Body of pancreas (tissue), 4 donors: ENCODE measurements around the gene SMARCA2. TPM values are rescaled to one million over a fixed set of nuclear protein-coding genes. Genes with fewer than 3 reads are reported as not detected.

Experiments used
- ATAC-seq: fragments of 150-250 bp; one replicate; pipeline ENCODE4 v1.9.1; 2016
- DNase-seq, 4 donors: peaks; one replicate each; pipeline ENCODE4 v3.0.0-alpha.2; 2019
- H3K27ac ChIP-seq, 4 donors: fragments of 200-600 bp; sonication (generic); 1 replicate in 3 of 4; 2 replicates in 1 of 4; pipeline versions ENCODE4 v1.5.1 to v1.6.1; 2016 to 2019; ENCODE audit warnings: mild to moderate bottlenecking in 1 of 4, mixed read lengths in 1 of 4, moderate library complexity in 1 of 4
- H3K27me3 ChIP-seq, 2 donors: fragments of 200-600 bp; sonication (generic); one replicate each; pipeline ENCODE4 v1.6.0; 2016; ENCODE audit warnings: mild to moderate bottlenecking in 1 of 2
- H3K36me3 ChIP-seq, 2 donors: fragments of 200-600 bp; sonication (generic); replicated peaks in 1 of 2; 2 replicates each; pipeline ENCODE4 v1.5.1; 2016; ENCODE audit warnings: low read depth in 2 of 2; ENCODE audit not compliant: insufficient read depth in 1 of 2
- H3K4me1 ChIP-seq: fragments of 200-600 bp; sonication (generic); one replicate; pipeline ENCODE4 v1.6.0; 2016
- H3K4me3 ChIP-seq, 2 donors: fragments of 200-600 bp; sonication (generic); 1 replicate in 1 of 2; 2 replicates in 1 of 2; pipeline ENCODE4 v1.5.1; 2016 to 2019
- H3K9me3 ChIP-seq, 3 donors: fragments of 200-600 bp; sonication (generic); 1 replicate in 2 of 3; 2 replicates in 1 of 3; pipeline ENCODE4 v1.5.1; 2016
- CTCF ChIP-seq, 7 experiments: fragments of 450-650 bp in 4 of 7; fragments of 200-600 bp in 3 of 7; sonication (generic) in 3 of 7; IDR thresholded peaks; one replicate each; pipeline ENCODE4 v1.5.1; 2016 to 2019; ENCODE audit warnings: antibody characterized with exemption in 7 of 7
- POLR2A ChIP-seq, 3 donors: fragments of 450-650 bp; IDR thresholded peaks; one replicate each; pipeline ENCODE4 v1.6.1; 2016; ENCODE audit warnings: antibody characterized with exemption in 3 of 3, mild to moderate bottlenecking in 2 of 3
- WGBS, 2 donors: methylation state at CpG; one replicate each; pipeline ENCODE4 v1.1.5; 2017; 5-methylcytosine and 5-hydroxymethylcytosine counted together
- intact Hi-C: fragments of 100-400 bp; cut with DNase I; formaldehyde crosslinking; loops from one replicate; pipeline ENCODE4 v1.15.1; 2023
- total RNA-seq, 2 donors: library from RNA; depleted of rRNA; stranded (reverse); fragments of >200 nt; gene quantifications; one replicate each; pipeline ENCODE4 v1.1.0, GENCODE V29; 2016

The SMARCA2 gene
- total RNA-seq, 2 donors from 2014 or later: 83.8 to 117 TPM

DNA sequence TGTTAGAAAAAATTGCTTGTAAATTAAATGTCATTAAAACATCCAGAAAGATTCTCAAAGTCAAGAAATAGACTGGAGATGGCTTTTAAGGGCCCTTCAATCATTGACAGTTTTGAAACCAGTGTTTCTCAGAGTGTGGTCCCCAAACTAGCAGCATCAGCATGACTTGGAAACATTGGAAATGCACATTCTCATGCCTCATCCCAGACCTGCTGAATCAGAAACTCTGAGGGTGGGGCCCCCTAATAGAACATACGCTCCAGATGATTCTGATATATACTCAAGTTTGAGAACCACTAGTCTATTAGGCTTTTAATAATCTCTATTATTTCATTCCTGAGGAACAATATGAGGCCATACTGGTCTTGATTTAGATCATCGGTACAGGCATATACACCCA, 181.6 kb downstream of the SMARCA2 start:
- Histone ChIP-seq H3K27me3 (no peaks in the 10 kb centered on the region), H3K4me3 (no peak overlapping the region), H3K4me1 (no peaks in the 10 kb centered on the region), H3K27ac (no peak overlapping the region), H3K36me3 (peaks cover 0 to 5% of the 10 kb centered on the region in 2 donors), H3K9me3 (peaks cover 0 to 5% (median 0%) of the 10 kb centered on the region in 3 donors)
- WGBS, 2 donors: 93 to 98% methylated on average over 2 of the region's 2 CpGs
- no peak for DNase-seq
- intact Hi-C loops: no loop called here
- ATAC-seq: no peak
- TF ChIP-seq POLR2A (IDR thresholded peaks at IDR 0.05) (no peak), CTCF (IDR thresholded peaks at IDR 0.05) (no peak)

DNA sequence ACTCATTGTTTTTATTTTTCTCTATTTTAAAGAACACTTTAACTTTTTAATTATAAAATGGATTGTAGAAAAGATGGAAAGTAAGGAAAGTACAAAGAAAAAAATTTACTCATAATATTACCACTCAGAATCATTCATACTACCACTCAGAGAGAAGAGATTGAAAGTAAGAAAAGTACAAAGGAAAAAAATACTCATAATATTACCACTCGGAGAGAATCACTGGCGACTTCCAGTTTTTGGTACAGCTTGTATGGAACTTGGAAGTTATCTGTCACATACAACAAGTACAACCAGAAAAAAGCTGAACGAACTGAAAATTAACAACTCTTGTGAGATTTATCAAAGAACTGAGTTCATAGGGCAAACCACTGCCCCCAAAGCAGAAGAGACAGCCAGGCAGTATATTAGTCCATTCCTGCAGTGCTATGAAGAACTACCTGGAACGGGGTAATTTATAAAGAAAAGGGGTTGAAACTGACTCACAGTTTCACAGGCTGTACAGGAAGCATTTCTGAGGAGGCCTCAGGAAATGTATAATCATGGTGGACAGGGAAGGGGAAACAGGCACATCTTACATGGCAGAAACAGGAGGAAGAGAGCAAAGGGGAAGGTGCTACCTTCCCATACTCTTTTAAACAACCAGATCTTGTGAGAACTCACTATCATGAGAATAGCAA, 183.9 kb downstream of the SMARCA2 start:
- intact Hi-C loops: no loop called here
- H3K9me3 ChIP-seq: peaks cover 0 to 5% (median 0%) of the 10 kb centered on the region in 3 donors
- ATAC-seq (no peak), DNase-seq (no peak)
- 91 to 98% methylated on average over 4 of the region's 4 CpGs for WGBS, 2 donors
- no peak overlapping the region for H3K27ac ChIP-seq
- H3K4me1 ChIP-seq: no peaks in the 10 kb centered on the region
- H3K27me3 ChIP-seq: no peaks in the 10 kb centered on the region
- H3K4me3 ChIP-seq: no peak overlapping the region
- H3K36me3 ChIP-seq: no peaks in the 10 kb centered on the region
- TF ChIP-seq POLR2A (IDR thresholded peaks at IDR 0.05) (no peak), CTCF (IDR thresholded peaks at IDR 0.05) (no peak)

DNA sequence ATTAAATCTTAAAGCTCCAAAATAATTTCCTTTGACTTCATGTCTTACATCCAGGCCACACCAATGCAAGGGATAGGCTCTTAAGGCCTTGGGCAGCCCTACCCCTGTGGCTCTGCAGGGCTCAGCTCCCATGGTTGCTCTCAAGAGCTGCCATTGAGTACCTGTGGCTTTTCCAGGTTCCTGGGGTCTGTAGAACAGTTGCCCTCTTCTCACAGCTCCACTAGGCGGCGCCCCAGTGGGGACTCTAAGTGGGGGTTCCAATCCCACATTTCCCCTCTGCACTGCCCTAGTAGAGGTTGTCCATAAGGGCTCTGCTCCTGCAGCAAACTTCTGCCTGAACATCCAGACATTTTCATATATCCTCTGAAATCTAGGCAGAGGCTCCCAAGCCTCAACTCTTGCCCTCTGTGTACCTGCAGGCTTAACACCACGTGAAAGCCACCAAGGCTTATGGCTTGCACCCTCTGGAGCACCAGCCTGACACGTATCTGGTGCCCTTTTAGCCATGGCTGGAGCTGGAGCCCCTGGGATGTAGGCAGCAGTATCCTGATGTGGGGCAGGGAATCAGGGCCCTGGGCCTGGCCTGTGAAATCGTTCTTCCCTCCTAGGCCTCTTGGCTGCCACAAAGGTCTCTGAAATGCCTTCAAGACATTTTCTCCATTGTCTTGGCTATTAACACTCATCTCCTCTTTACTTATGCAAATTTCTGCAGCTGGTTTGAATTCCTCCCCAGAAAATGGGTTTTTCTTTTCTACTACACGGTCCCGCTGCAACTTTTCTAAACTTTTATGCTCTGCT, 185.1 kb downstream of the SMARCA2 start:
- Histone ChIP-seq H3K27ac (no peak overlapping the region), H3K36me3 (no peaks in the 10 kb centered on the region), H3K27me3 (no peaks in the 10 kb centered on the region), H3K4me1 (no peaks in the 10 kb centered on the region), H3K4me3 (no peak overlapping the region), H3K9me3 (peaks cover 0 to 5% (median 0%) of the 10 kb centered on the region in 3 donors)
- WGBS, 2 donors: 89 to 91% methylated on average over 7 of the region's 7 CpGs
- no peak for ATAC-seq
- TF ChIP-seq POLR2A (IDR thresholded peaks at IDR 0.05): no peak
- TF ChIP-seq CTCF (IDR thresholded peaks at IDR 0.05): no peak
- DNase-seq: no peak
- intact Hi-C loops: no loop called here

- H3K27ac ChIP-seq: no peak overlapping the region
- intact Hi-C loops: no loop called here
- no peak for ATAC-seq
- H3K4me3 ChIP-seq: no peak overlapping the region
- 74% methylated on average over 4 of the region's 4 CpGs for WGBS, 2 donors
- H3K9me3 ChIP-seq: no peaks in the 10 kb centered on the region
- no peaks in the 10 kb centered on the region for H3K27me3 ChIP-seq
- no peaks in the 10 kb centered on the region for H3K36me3 ChIP-seq
- DNase-seq: no peak
- no peak for TF ChIP-seq POLR2A (IDR thresholded peaks at IDR 0.05)
- no peak for TF ChIP-seq CTCF (IDR thresholded peaks at IDR 0.05)
- H3K4me1 ChIP-seq: no peaks in the 10 kb centered on the region
These were observed 193.3 kb downstream of the SMARCA2 start for GRCh38 chr9:2208465-2208864.
